ENCODE data around the gene USP17L20.
"Not testable (repeated sequence)": the region's sequence is repeated elsewhere in the genome, so short reads cannot be mapped to it uniquely, and the experiment has no call there.

The USP17L20 gene

GRCh38 chr4:9257824-9258223 is at the start of gene USP17L20:
Gene USP17L20, plus strand, starts transcription at chr4:9258124. Its CDS starts 0 bp downstream, at chr4:9258124.
- DNase-seq (ENCODE audit: low spot score), result not testable (repeated sequence)

GRCh38 chr4:9210357-9210756 is 47.6 kb upstream of the USP17L20 start, which contains the start of gene USP17L10:
Gene USP17L10, plus strand, starts transcription at chr4:9210657. Its CDS starts 0 bp downstream, at chr4:9210657.
- not testable (repeated sequence) for DNase-seq (ENCODE audit: low spot score)

- DNase-seq (ENCODE audit: low spot score), result not testable (repeated sequence)
Measured at GRCh38 chr4:9214701-9215100, 43.2 kb upstream of the USP17L20 start.

- not testable (repeated sequence) for DNase-seq (ENCODE audit: low spot score)
Measured at GRCh38 chr4:9215105-9215504, 42.8 kb upstream of the USP17L20 start, which contains the start of gene USP17L11. Gene USP17L11, plus strand, starts transcription at chr4:9215405. Its CDS starts 0 bp downstream, at chr4:9215405.

GRCh38 chr4:9219852-9220251 is 38.1 kb upstream of the USP17L20 start, which contains the start of gene USP17L12:
Gene USP17L12, plus strand, starts transcription at chr4:9220152. Its CDS starts 0 bp downstream, at chr4:9220152.
- DNase-seq (ENCODE audit: low spot score), result not testable (repeated sequence)

- not testable (repeated sequence) for DNase-seq (ENCODE audit: low spot score)
Measured at GRCh38 chr4:9224596-9224995, 33.3 kb upstream of the USP17L20 start, which contains the start of gene USP17L13. Gene USP17L13, plus strand, starts transcription at chr4:9224896. Its CDS starts 0 bp downstream, at chr4:9224896.

- not testable (repeated sequence) for DNase-seq (ENCODE audit: low spot score)
Measured at GRCh38 chr4:9230249-9230648, 27.7 kb upstream of the USP17L20 start.

GRCh38 chr4:9234085-9234484 is 23.8 kb upstream of the USP17L20 start, which contains the start of gene USP17L15:
Gene USP17L15, plus strand, starts transcription at chr4:9234385. Its CDS starts 0 bp downstream, at chr4:9234385.
- DNase-seq (ENCODE audit: low spot score), result not testable (repeated sequence)

- peak; percentile 0 for DNase-seq (ENCODE audit: low spot score)
Measured at GRCh38 chr4:9238461-9238860, 19.5 kb upstream of the USP17L20 start.

- DNase-seq (ENCODE audit: low spot score), result not testable (repeated sequence)
Measured at GRCh38 chr4:9243579-9243978, 14.3 kb upstream of the USP17L20 start, which contains the start of gene USP17L17. Gene USP17L17, plus strand, starts transcription at chr4:9243879. Its CDS starts 0 bp downstream, at chr4:9243879.

GRCh38 chr4:9247953-9248680 is 9.8 kb upstream of the USP17L20 start, which contains the start of gene USP17L18:
Gene USP17L18, plus strand, starts transcription at chr4:9248630. Its CDS starts 0 bp downstream, at chr4:9248630.
- peak; percentile 55 for DNase-seq (ENCODE audit: low spot score)

GRCh38 chr4:9253078-9253477 is 4.8 kb upstream of the USP17L20 start, which contains the start of gene USP17L19:
Gene USP17L19, plus strand, starts transcription at chr4:9253378. Its CDS starts 0 bp downstream, at chr4:9253378.
- not testable (repeated sequence) for DNase-seq (ENCODE audit: low spot score)

GRCh38 chr4:9262572-9262971 is 4.6 kb downstream of the USP17L20 start, which contains the start of gene USP17L21:
Gene USP17L21, plus strand, starts transcription at chr4:9262872. Its CDS starts 0 bp downstream, at chr4:9262872.
- not testable (repeated sequence) for DNase-seq (ENCODE audit: low spot score)

- not testable (repeated sequence) for DNase-seq (ENCODE audit: low spot score)
Measured at GRCh38 chr4:9267319-9267718, 9.4 kb downstream of the USP17L20 start, which contains the start of gene USP17L22. Gene USP17L22, plus strand, starts transcription at chr4:9267619. Its CDS starts 0 bp downstream, at chr4:9267619.

GRCh38 chr4:9271719-9272118 is 13.8 kb downstream of the USP17L20 start:
- not testable (repeated sequence) for DNase-seq (ENCODE audit: low spot score)

All from left forelimb (tissue), 1 donor.